GM21737 (cell line): Measurements from ENCODE around the gene STK36.

Source experiments
- ATAC-seq: cut with Tn5 transposase; IDR thresholded peaks from one replicate; pipeline ENCODE4 v1.9.1; 2021; ENCODE audit warnings: mild to moderate bottlenecking, moderate library complexity; ENCODE audit not compliant: unreplicated experiment

STK36 gene

DNA sequence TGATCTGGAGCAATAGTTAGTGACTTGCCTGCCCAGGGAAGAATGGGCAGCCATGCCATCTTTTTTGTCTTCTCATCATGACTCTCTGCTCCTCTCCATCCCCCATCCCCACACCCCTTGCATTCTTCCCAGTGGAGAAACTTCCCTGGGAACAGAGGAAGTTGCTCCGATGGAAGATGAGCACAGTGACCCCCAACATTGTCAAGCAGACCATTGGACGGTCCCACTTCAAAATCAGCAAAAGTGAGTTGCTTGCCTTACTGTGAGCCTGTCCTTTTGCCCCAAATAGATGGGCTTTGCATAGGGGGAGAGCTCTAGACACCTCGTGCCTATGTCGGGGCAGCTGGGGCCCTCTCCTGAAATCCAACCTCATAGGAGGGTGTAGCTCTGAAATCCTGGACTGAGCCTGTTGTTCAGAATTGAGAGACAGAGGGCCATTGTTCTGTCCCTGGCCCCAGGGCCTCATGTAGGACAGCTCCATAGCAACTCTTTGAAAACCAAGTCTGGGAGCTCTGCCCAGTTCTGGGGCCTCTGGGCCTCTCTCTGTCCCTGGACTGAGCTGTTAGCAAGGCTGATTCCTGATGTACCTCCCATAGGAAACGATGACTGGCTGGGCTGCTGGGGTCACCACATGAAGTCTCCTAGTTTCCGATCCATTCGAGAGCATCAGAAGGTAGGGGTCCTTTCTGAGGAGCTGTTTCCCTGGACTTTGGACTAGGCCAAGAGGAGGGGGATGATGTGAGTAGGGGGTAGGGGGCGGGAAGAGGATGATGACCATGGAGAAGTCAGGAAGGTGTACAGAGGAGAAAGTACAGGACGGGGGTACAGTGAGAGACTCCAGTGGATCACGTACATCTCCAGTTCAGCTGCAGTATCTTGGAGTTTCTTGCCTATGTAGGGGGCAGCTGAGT lies 73.9 kb downstream of the STK36 start:
- no peak for ATAC-seq

DNA sequence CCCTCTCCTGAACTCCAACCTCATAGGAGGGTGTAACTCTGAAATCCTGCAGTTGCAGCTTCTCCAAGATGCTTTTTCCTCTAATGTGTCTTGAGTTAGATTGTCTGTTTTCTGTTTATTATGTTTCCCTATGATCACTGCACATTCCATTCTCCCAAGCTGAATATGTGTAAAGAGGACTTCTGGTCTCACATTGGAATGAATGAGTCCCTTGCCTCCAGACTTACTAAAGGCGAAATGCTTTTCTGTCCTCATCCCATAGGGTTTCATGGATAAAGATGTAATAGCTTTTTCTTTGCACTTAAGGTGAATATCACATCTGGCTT lies 74.5 kb downstream of the STK36 start:
- ATAC-seq = no peak

DNA sequence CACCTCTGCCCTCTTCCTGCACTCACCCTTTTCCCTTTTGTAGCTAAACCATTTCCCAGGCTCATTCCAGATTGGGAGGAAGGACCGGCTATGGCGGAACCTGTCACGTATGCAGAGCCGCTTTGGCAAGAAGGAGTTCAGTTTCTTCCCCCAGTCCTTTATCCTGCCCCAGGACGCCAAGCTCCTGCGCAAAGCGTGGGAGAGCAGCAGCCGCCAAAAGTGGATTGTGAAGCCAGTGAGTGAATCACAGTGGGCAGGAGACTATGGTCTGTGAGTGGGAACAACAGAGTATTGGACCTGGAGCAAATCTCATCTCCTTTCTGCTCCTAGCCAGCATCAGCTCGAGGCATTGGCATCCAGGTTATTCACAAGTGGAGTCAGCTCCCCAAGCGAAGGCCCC lies 75.1 kb downstream of the STK36 start:
- ATAC-seq = no peak

DNA sequence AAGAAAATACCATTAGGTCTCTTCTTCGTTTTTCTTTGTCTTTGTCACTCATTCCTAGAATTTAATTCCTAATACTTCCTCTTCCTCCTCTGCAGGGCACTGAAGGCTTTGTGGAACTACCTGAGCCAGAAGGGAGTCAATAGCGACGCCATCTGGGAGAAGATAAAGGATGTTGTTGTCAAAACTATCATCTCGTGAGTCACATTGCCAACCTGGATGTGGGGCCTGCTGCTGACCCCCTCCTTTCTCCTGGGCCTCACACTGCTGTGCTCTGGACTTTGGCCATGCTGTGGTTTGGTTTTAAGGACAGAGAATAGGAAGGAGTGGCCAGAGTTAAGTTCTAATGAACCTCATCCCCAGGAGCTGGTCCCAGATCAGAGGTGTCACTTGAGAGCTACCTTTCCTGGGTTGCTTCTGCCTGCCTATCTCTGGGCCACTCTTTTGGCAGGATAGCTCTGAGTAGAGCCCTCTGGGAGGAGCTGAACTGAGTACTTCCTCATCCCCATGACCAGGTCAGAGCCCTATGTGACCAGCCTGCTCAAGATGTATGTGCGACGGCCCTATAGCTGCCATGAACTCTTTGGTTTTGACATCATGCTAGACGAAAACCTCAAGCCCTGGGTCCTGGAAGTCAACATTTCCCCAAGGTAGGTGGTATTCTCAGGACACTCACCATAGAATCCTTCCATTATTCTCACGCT lies 77.0 kb downstream of the STK36 start:
- ATAC-seq = no peak
